Thymus (tissue), 11 donors: ENCODE results near the gene SNCA. TPM values are rescaled to one million over a fixed set of nuclear protein-coding genes. Genes with fewer than 3 reads are reported as not detected.

Experiments
- DNase-seq, 9 donors: peaks; one replicate each; pipeline ENCODE4 v3.0.0-alpha.2; 2013; ENCODE audit warnings: low spot score in 9 of 9, low read depth in 6 of 9, missing footprints in 1 of 9
- H3K27ac ChIP-seq, 2 donors: one replicate each; pipeline ENCODE4 v1.5.1; 2013; ENCODE audit warnings: control low read depth in 1 of 2, low read depth in 1 of 2, low read length in 1 of 2, mild to moderate bottlenecking in 1 of 2, moderate library complexity in 1 of 2
- H3K27me3 ChIP-seq, 2 donors: one replicate each; pipeline ENCODE4 v1.5.1; 2013; ENCODE audit warnings: low read length in 1 of 2; ENCODE audit not compliant: control insufficient read depth in 2 of 2, insufficient read depth in 1 of 2
- H3K36me3 ChIP-seq, 2 donors: one replicate each; pipeline ENCODE4 v1.5.1; 2013; ENCODE audit warnings: low read length in 1 of 2, mild to moderate bottlenecking in 1 of 2, moderate library complexity in 1 of 2; ENCODE audit not compliant: control insufficient read depth in 2 of 2, insufficient read depth in 2 of 2
- H3K4me1 ChIP-seq, 2 donors: one replicate each; pipeline ENCODE4 v1.5.1; 2013; ENCODE audit warnings: low read length in 2 of 2; ENCODE audit not compliant: control insufficient read depth in 2 of 2, insufficient read depth in 2 of 2
- H3K4me3 ChIP-seq, 2 donors: one replicate each; pipeline ENCODE4 v1.5.1; 2013; ENCODE audit warnings: low read length in 2 of 2, control low read depth in 1 of 2, mild to moderate bottlenecking in 1 of 2
- H3K9me3 ChIP-seq, 2 donors: one replicate each; pipeline ENCODE4 v1.5.1; 2013; ENCODE audit warnings: low read length in 1 of 2, mild to moderate bottlenecking in 1 of 2; ENCODE audit not compliant: control insufficient read depth in 2 of 2, insufficient read depth in 1 of 2
- WGBS: extraction: QIAGEN DNeasy Blood & Tissue Kit; methylation state at CpG from one replicate; pipeline ENCODE4 v1.1.7; 2013; 5-methylcytosine and 5-hydroxymethylcytosine counted together
- polyA plus RNA-seq: library from polyadenylated mRNA; stranded (reverse); fragments of 200-250 nt; gene quantifications from one replicate; pipeline ENCODE4 v1.2.3, GENCODE V29; 2013
- total RNA-seq: library from RNA; stranded (reverse); fragments of 120-200 nt; gene quantifications from one replicate; pipeline ENCODE4 v1.2.4, GENCODE V29; 2013
- donor health status: healthy.

The SNCA gene
- total and polyA plus RNA-seq, 2 donors, result 7.9 to 14.1 TPM

DNA sequence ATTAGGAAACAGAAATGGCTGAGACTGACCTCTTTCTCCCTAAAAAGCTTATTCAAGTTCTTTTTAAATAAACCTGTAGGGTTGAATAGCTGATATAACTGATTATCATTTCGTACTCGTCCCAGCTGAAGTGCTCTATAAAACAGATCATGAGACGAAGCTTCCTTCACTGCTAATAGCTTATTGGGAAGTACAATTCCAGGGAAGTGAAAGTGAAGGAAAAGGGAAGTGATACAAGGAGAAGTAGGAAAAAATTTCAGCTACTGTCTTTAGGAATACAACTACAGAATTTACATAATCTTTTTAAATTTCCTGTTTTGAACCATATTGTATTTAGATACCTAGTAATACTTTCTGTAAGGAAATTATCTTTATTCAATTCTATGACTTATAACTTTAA is 103.0 kb downstream of the SNCA start:
- DNase-seq, result no peak
- no peaks in the 10 kb centered on the region for H3K27me3 ChIP-seq
- 98% methylated on average over 3 of the region's 3 CpGs for WGBS
- no peaks in the 10 kb centered on the region for H3K4me1 ChIP-seq
- H3K4me3 ChIP-seq, result no peak overlapping the region
- no peaks in the 10 kb centered on the region for H3K9me3 ChIP-seq
- H3K36me3 ChIP-seq, result no peaks in the 10 kb centered on the region
- no peak overlapping the region for H3K27ac ChIP-seq

DNA sequence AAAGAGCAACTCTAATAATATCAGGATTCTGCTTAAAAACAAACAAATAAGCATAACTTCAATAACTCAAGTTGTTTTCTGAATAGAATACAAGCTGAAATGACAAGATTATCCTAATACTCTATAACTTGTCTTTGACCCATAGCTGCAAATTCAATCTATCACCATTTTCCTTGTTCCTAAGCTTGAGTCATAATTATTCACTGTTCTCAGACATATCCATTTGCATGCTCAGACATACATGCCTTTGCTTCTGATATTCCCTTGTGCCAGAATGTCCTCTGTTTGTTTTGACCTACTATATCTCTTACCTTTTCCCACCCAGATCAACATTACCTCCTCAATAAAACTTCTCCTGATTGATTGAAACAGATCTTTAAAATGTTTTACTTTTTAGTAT is 109.7 kb downstream of the SNCA start:
- H3K27me3 ChIP-seq, result no peaks in the 10 kb centered on the region
- no peak overlapping the region for H3K27ac ChIP-seq
- no peaks in the 10 kb centered on the region for H3K4me1 ChIP-seq
- DNase-seq, result no peak
- no peak overlapping the region for H3K4me3 ChIP-seq
- H3K9me3 ChIP-seq, result no peaks in the 10 kb centered on the region
- H3K36me3 ChIP-seq, result no peaks in the 10 kb centered on the region

- Histone ChIP-seq H3K27me3 (no peaks in the 10 kb centered on the region), H3K4me3 (no peak overlapping the region), H3K36me3 (no peaks in the 10 kb centered on the region), H3K27ac (no peak overlapping the region), H3K4me1 (no peaks in the 10 kb centered on the region), H3K9me3 (no peaks in the 10 kb centered on the region)
- no peak for DNase-seq
- 87% methylated on average over 5 of the region's 5 CpGs for WGBS
Observed at GRCh38 chr4:89725268-89725667, 111.7 kb downstream of the SNCA start.

DNA sequence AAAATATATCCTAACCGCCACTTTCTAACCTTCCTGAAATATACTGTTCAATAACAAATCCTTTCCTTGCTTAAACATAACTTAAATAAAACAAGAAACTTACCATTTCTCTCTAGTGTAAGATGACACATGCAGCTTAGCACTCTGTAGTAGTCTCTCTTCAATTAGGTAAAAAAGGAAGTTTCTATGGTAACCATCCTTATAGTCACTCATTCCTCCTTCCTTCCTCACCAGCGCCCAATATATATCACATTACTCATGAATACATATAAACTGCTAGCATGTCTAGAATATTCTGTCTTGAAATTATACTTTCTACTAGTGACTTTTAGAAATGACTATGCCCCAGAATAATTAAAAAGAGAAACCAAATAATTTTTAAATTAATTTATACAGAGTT is 112.2 kb downstream of the SNCA start:
- no peak overlapping the region for H3K4me3 ChIP-seq
- 73% methylated on average over 2 of the region's 2 CpGs for WGBS

DNA sequence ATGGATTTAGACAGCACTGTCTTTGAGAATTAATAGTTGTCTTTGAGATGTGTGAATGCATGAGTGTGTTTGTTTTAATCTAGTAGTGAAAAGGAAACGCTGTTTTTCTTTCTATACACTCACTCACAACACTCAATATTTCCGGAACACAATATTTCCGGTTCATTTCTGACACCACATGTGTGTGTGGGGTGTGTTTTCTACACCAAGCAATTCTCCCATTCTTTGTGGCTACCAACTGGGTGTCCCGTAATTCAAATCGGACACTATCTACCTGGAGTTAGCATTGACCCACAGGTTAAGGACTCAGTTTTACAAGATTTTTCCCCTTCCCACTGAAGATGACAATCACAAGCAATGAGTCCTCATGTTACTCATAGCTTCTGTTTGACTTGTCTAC is 113.9 kb downstream of the SNCA start:
- DNase-seq, result no peak
- WGBS, result 80% methylated on average over 5 of the region's 5 CpGs
- Histone ChIP-seq H3K4me3 (no peak overlapping the region), H3K27ac (no peak overlapping the region), H3K4me1 (no peaks in the 10 kb centered on the region), H3K36me3 (no peaks in the 10 kb centered on the region), H3K9me3 (no peaks in the 10 kb centered on the region), H3K27me3 (no peaks in the 10 kb centered on the region)

More for the DNA sequence above, 112.2 kb downstream of the SNCA start:
- Histone ChIP-seq H3K9me3 (no peaks in the 10 kb centered on the region), H3K36me3 (no peaks in the 10 kb centered on the region), H3K27ac (no peak overlapping the region), H3K4me1 (no peaks in the 10 kb centered on the region), H3K27me3 (no peaks in the 10 kb centered on the region)
- DNase-seq, result no peak

DNA sequence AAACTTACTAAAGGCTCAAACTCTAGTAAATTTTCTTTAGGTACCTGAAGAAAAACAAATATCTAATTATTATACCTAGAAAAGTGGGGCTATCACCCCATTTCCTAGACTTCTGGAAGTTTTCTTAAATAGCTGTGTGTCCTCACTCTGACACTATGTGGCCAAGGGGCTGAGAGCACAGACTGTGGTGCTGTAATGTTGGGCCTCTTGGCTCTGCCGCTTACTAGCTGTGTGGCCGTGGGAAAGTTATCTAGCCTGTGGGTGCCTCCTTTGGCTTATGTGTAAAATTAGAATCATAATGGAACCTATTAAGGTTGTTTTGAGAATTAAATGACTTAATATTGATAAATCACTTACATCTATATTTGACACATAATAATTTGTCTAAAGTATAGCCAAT is 114.4 kb downstream of the SNCA start:
- no peaks in the 10 kb centered on the region for H3K36me3 ChIP-seq
- 97% methylated on average over 2 of the region's 2 CpGs for WGBS
- no peaks in the 10 kb centered on the region for H3K27me3 ChIP-seq
- H3K4me1 ChIP-seq, result no peaks in the 10 kb centered on the region
- DNase-seq, result no peak
- H3K27ac ChIP-seq, result no peak overlapping the region
- H3K4me3 ChIP-seq, result no peak overlapping the region
- no peaks in the 10 kb centered on the region for H3K9me3 ChIP-seq

DNA sequence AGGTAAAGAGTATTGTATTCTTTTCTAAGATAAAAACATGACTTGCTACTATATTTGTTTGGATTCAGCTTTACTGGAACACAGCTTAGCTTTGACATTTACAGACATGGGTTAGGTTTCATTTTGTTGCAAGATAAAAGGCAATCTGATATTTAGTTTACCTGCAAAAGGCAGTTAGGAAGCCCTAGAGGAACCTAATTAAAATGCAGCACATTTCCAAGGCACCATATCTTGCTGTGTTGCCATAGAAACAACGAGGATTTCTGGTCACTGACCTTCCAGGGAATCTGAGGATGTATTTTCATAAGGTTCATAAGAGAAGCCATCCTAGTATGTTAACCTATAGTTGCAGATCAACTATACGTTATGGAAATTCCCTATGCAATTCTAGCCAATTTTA is 116.0 kb downstream of the SNCA start:
- no peaks in the 10 kb centered on the region for H3K27me3 ChIP-seq
- H3K4me3 ChIP-seq, result no peak overlapping the region
- no peak for DNase-seq
- no peaks in the 10 kb centered on the region for H3K36me3 ChIP-seq
- H3K4me1 ChIP-seq, result no peaks in the 10 kb centered on the region
- H3K27ac ChIP-seq, result no peak overlapping the region
- no peaks in the 10 kb centered on the region for H3K9me3 ChIP-seq
- WGBS, result 85% methylated on average over 2 of the region's 2 CpGs

- no peaks in the 10 kb centered on the region for H3K27me3 ChIP-seq
- H3K27ac ChIP-seq, result no peak overlapping the region
- H3K4me1 ChIP-seq, result no peaks in the 10 kb centered on the region
- no peak overlapping the region for H3K4me3 ChIP-seq
- no peaks in the 10 kb centered on the region for H3K9me3 ChIP-seq
- no peaks in the 10 kb centered on the region for H3K36me3 ChIP-seq
- WGBS, result 96% methylated on average over 7 of the region's 7 CpGs
- DNase-seq, result no peak
Observed at GRCh38 chr4:89719536-89720090, 117.3 kb downstream of the SNCA start.

- Histone ChIP-seq H3K4me3 (no peak overlapping the region), H3K9me3 (no peaks in the 10 kb centered on the region), H3K4me1 (no peaks in the 10 kb centered on the region), H3K27ac (no peak overlapping the region), H3K27me3 (no peaks in the 10 kb centered on the region), H3K36me3 (no peaks in the 10 kb centered on the region)
- no peak for DNase-seq
- 96% methylated on average over 6 of the region's 6 CpGs for WGBS
Observed at GRCh38 chr4:89716893-89717292, 120.1 kb downstream of the SNCA start.

DNA sequence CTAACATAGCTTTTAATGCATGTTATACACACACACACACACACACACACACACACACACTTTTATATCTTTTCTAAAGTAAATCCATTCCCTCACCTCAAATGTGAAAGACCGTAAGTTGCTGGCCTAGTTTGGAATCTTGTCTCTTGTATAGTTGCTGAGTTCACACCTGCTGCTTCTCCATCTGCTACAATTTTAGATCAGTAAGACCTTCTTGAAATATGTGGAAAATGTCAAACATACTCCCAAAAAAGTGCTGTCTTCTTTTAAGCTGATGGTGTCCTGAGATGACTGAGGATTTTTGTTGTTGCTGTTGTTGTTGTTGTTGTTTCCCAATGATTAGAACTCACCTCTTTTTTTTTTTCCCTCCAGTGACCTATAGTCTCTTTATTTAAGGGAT is 121.3 kb downstream of the SNCA start:
- 98% methylated on average over 1 of the region's 1 CpG for WGBS
- Histone ChIP-seq H3K27me3 (no peaks in the 10 kb centered on the region), H3K27ac (no peak overlapping the region), H3K9me3 (no peaks in the 10 kb centered on the region), H3K4me3 (no peak overlapping the region), H3K36me3 (no peaks in the 10 kb centered on the region), H3K4me1 (no peaks in the 10 kb centered on the region)
- no peak for DNase-seq
